Activated CD4-positive, CD25-positive, alpha-beta regulatory T cell treated with anti-CD3 and anti-CD28 coated beads, Interleukin-2, amount 50 U/mL, for 24 hours (primary cell): ENCODE measurements around the gene CDKL1.
A peak's percentile ranks its signal among the peaks of the same experiment; 100 is the strongest.

Experiments
- ATAC-seq, 2 donors: fragments of 150-1000 bp; cut with Tn5 transposase; one replicate each; pipeline ENCODE4 v1.10.0; 2021; ENCODE audit warnings: mild to moderate bottlenecking in 1 of 2, moderate library complexity in 1 of 2

CDKL1 gene

GRCh38 chr14:50355692-50356091, 41.0 kb downstream of the CDKL1 start:
- ATAC-seq = peak in 1 of 2 donors; percentile 51

GRCh38 chr14:50354527-50354926, 42.2 kb downstream of the CDKL1 start:
- no peak for ATAC-seq

GRCh38 chr14:50353126-50353525, 43.6 kb downstream of the CDKL1 start:
- no peak for ATAC-seq

- no peak for ATAC-seq
These were observed 44.1 kb downstream of the CDKL1 start for GRCh38 chr14:50352584-50352983.

- ATAC-seq = no peak
These were observed 45.7 kb downstream of the CDKL1 start for GRCh38 chr14:50350975-50351374.

GRCh38 chr14:50348933-50349332, 47.7 kb downstream of the CDKL1 start:
- ATAC-seq = no peak

GRCh38 chr14:50347521-50347920, 49.2 kb downstream of the CDKL1 start:
- ATAC-seq = no peak

- no peak for ATAC-seq
These were observed 50.7 kb downstream of the CDKL1 start for GRCh38 chr14:50345846-50346422.

- no peak for ATAC-seq
These were observed 51.7 kb downstream of the CDKL1 start for GRCh38 chr14:50344876-50345563.

GRCh38 chr14:50344116-50344775, 52.4 kb downstream of the CDKL1 start:
- ATAC-seq = peak; percentile 96 to 99

- no peak for ATAC-seq
These were observed 53.2 kb downstream of the CDKL1 start for GRCh38 chr14:50343434-50343833.

GRCh38 chr14:50342221-50343078, 54.2 kb downstream of the CDKL1 start:
- ATAC-seq = no peak

GRCh38 chr14:50340963-50341362, 55.7 kb downstream of the CDKL1 start:
- ATAC-seq = no peak

GRCh38 chr14:50340045-50340444, 56.6 kb downstream of the CDKL1 start:
- no peak for ATAC-seq

GRCh38 chr14:50339178-50339804, 57.4 kb downstream of the CDKL1 start:
- ATAC-seq = no peak

- ATAC-seq = no peak
These were observed 58.1 kb downstream of the CDKL1 start for GRCh38 chr14:50338587-50338986.

- ATAC-seq = no peak
These were observed 60.5 kb downstream of the CDKL1 start for GRCh38 chr14:50335989-50336824.

GRCh38 chr14:50335389-50335788, 61.3 kb downstream of the CDKL1 start:
- no peak for ATAC-seq

GRCh38 chr14:50334211-50334610, 62.5 kb downstream of the CDKL1 start:
- no peak for ATAC-seq

- ATAC-seq = no peak
These were observed 63.6 kb downstream of the CDKL1 start for GRCh38 chr14:50333014-50333509.

- ATAC-seq = no peak
These were observed 65.1 kb downstream of the CDKL1 start for GRCh38 chr14:50331596-50331995.
